HG03159 (cell line): ENCODE measurements around the gene INVS.
"Not testable (repeated sequence)": the region's sequence is repeated elsewhere in the genome, so short reads cannot be mapped to it uniquely, and the experiment has no call there.

Experiments used
- ATAC-seq: cut with Tn5 transposase; IDR thresholded peaks from one replicate; pipeline ENCODE4 v1.9.1; 2021; ENCODE audit warnings: mild to moderate bottlenecking, moderate library complexity; ENCODE audit not compliant: unreplicated experiment

Gene INVS

DNA sequence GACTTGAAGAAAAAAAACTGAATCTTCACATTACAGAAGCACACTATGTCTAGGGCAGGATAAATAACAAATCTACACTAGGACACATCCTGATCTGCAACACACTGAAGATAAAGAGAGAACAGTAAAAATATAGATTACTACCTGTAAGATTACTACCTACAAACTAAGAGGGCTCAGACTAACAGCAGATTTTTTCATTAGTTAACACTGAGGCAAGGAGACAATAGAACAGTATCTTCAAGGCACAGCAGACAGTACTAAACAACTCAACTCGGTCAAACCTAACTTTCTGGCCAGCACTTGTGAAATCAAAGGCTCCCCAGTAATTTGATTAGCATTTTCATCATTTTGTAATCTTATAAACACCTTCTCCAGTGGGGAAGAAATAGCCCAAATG lies 207.2 kb downstream of the INVS start:
- no peak for ATAC-seq

DNA sequence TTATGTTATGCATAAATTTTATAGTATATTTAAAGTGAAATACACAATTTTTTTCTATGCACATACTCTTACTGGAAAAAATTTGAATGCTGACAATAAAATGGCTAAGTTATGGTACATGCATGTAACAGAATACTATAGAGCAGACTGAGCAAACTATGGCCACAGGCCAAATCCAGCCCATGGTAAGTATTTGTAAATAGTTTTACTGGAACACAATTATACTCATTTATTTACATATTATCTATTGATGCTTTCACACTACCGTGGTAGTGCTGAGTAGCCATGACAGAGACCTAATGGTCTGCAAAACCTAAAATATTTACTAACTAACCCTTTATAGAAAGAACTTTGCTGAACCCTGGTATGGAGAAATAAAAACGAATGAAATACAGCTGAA lies 208.0 kb downstream of the INVS start:
- ATAC-seq: no peak

DNA sequence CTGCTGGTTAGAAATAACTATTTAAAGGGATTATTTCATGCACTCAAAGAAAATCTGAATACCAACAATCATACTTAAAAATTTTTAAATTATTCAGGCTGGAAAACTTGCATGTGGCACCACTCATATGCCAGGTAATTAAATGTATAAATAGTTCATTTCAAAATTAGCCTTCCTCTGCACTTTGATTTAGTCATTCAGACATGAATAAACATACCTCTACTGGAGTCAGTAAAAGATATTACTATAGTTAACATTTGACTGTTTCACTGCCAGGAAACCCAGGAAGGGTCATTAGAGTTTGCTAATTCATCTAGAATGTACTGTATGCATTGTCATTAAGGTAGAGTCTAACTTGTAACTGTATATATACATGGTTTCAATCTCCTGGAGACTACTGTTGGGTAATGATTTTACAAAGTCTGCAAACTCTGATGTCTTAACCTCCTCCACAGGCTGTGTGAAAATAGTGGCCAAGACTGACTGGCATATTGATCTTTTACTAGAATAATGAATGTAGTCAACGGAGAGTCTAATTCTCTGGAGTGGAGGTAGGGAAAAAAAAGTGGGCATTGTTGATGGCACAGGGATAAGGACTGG lies 210.0 kb downstream of the INVS start:
- no peak for ATAC-seq

GRCh38 chr9:100309992-100310391 lies 210.9 kb downstream of the INVS start:
- no peak for ATAC-seq

GRCh38 chr9:100315561-100315960 lies 216.5 kb downstream of the INVS start:
- no peak for ATAC-seq

DNA sequence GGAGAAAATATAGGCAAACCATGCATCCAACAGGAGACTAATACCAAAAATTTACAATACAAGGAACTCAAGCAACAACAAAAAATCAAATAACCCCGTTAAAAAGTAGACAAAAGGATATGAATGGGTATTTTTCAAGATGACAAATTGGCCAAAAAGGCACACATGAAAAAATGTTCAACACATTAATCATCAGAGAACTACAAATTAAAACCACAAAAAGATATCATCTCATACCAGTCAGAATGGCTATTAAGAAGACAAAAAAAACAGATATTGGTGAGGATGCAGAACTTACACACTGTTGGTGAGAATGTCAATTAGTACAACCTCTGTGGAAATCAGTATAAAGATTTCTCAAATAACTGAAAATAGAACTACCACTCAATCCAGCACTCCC lies 218.7 kb downstream of the INVS start:
- ATAC-seq: no peak

- no peak for ATAC-seq
These were observed 224.0 kb downstream of the INVS start for GRCh38 chr9:100322954-100323536.

DNA sequence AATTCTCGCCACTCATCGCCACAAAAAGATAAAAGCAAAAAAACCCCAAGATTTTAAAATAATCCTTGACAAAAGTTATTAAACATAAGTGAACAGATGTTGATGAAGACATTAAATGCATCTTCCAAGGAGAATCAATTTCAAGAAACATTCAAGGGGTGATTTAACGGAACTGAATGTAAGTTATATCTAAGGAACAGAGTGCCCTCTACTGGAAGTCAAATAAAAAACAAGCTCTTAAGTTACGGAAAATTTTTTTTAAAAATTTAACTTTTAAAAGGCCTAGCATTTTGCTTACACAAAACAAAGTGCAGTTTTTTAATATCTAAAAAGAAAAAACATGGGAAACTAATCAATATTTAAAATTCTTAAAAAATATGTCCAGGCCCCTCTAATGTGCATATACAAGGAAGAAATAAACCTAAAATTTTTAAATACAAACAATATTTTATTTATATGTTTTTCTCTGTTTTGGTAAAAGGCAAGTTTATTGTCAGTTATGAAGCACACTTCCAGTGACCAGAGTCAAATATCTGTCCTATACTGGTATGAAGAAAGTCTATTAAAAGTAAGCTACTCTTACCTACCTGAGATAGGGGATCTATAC lies 225.7 kb downstream of the INVS start:
- ATAC-seq: no peak

DNA sequence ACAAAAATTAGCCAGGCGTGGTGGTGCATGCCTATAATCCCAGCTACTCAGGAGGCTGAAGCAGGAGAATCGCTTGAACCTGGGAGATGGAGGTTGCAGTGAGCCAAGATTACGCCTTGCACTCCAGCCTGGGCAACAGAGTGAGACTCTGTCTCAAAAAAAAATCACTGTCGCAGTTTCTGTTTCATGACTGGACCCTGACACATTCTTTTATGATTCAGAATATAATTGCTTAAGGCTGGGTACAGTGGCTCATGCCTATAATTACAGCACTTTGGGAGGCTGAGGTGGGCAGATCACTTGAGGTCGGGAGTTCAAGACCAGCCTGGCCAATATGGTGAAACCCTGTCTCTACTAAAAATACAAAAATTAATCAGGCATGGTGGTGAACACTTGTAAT lies 239.7 kb downstream of the INVS start:
- ATAC-seq: not testable (repeated sequence)

- no peak for ATAC-seq
These were observed 241.2 kb downstream of the INVS start for GRCh38 chr9:100340224-100340623.

DNA sequence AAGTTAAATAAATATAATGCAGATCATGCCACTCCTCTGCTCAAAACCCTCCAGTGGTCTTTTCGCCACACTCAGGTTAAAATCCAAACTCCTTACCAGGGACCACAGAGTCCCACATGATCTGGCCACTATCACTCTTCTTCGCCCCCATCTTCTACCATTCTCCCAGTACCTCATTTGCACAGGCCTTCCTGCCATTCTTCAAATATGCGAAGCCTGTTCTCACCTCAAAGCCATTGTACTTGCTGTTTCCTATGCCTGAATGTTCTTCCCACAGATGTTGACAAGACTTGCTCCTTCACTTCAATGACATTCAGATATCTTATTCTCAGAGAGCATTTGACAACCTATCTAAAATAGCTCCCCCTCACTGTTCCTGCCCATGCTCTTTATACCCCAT lies 242.8 kb downstream of the INVS start:
- no peak for ATAC-seq

DNA sequence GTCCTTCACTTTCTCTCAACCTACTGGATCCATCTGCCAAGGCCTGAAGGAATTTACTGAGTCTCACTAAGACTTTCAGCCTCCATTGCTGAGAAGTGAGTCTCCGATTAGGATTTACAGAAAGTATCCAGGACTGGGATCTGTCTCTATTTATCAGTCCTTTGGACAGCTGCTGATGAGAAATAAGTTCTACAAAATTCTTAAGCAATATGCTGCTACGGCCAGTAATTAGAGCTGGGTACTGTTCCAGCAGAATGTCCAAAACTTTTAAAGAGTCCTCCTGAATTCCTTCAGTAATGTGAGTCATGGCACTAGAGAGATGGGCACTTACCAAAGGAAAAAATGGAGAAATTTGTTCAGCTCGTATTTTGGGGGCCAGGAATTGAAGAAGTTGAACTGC lies 247.8 kb downstream of the INVS start:
- ATAC-seq: no peak

GRCh38 chr9:100350188-100350587 lies 251.1 kb downstream of the INVS start:
- ATAC-seq: no peak
